A549 (cell line): ENCODE results near the gene TRAPPC11.

ENCODE experiments used
- MAX ChIP-seq: IDR thresholded peaks from 2 replicates; pipeline ENCODE4 v1.6.1; 2012
- PBX3 ChIP-seq: IDR thresholded peaks from 2 replicates; pipeline ENCODE4 v1.6.1; 2012
- RAD21 ChIP-seq, 2 experiments: fragments of >200 bp in 1 of 2; sonication (Bioruptor Twin) in 1 of 2; formaldehyde crosslinking in 1 of 2; IDR thresholded peaks in 1 of 2; conservative IDR thresholded peaks in 1 of 2; 2 replicates in 1 of 2; 3 replicates in 1 of 2; pipeline ENCODE4 v1.6.1; 2012 to 2018; ENCODE audit warnings: inconsistent platforms in 1 of 2
- TF ChIP-seq, protein P1 (sequence below): fragments of >200 bp; sonication (Bioruptor Twin); formaldehyde crosslinking; IDR thresholded peaks from 3 replicates; pipeline ENCODE4 v1.5.1; 2016

DNA sequence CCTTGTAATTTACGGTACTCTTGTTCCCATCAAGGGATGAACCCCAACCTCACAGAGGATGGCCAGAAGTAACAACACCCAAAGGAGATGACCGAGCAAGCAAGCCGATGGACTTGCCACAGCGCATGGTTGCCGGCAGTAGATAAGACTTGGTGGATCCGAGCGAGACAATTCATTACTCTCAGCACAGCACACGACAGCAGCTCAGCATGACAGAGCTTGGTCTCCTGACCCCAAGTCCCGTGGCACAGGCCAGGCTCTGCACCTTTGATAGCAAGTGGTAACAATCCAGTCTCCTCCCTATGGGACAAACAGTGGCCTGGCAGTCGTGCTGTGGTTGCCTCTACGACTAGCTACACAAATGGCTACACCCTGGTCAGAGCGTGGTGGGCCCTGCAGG lies 26.4 kb upstream of the TRAPPC11 start:
- TF ChIP-seq MAX (no peak), RAD21 (conservative IDR thresholded peaks at IDR 0.05 in 1 of 2, IDR thresholded peaks at IDR 0.05 in 1 of 2) (no peak), PBX3 (no peak)
- TF ChIP-seq, protein P1, sequence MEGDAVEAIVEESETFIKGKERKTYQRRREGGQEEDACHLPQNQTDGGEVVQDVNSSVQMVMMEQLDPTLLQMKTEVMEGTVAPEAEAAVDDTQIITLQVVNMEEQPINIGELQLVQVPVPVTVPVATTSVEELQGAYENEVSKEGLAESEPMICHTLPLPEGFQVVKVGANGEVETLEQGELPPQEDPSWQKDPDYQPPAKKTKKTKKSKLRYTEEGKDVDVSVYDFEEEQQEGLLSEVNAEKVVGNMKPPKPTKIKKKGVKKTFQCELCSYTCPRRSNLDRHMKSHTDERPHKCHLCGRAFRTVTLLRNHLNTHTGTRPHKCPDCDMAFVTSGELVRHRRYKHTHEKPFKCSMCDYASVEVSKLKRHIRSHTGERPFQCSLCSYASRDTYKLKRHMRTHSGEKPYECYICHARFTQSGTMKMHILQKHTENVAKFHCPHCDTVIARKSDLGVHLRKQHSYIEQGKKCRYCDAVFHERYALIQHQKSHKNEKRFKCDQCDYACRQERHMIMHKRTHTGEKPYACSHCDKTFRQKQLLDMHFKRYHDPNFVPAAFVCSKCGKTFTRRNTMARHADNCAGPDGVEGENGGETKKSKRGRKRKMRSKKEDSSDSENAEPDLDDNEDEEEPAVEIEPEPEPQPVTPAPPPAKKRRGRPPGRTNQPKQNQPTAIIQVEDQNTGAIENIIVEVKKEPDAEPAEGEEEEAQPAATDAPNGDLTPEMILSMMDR = no peak
